ENCODE results near the gene TSPAN15.
A peak's percentile ranks its signal among the peaks of the same experiment; 100 is the strongest.

The TSPAN15 gene

DNA sequence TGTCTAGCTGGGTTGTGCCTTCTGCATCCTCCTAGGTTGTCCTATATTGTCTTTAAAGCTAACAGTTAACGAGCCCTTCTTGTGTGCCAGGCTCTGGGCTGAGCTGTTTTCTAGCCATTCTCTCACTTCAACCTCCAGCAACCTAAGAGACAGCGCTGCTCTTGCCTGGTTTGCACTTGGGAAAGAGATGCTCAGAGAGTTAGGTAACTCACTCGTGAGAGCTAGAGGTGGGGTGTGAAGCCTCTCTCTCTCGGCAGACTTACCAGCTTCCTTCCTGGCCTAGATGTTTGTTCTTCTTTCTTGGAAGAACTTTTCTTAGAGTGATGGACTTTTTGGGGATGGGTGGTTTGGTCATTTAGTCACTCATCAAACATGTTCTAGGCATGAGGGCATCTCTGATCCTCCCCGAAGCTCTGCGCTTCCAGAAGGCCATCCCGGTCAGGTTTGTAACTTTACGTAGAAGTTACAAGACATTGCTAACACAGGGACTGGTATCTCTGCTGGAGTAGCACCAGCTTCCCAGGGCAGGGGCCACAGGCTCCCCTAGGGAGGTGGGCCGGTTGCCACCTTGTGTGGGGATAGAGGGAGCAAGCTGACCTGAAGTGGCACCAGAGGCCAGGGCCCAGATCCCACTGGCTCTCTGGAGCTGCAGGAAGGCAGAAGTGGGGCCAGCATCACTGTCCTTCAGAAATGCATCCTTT is 14.3 kb downstream of the TSPAN15 start:
- no peak for DNase-seq (ENCODE audit: low read depth, low spot score)

DNA sequence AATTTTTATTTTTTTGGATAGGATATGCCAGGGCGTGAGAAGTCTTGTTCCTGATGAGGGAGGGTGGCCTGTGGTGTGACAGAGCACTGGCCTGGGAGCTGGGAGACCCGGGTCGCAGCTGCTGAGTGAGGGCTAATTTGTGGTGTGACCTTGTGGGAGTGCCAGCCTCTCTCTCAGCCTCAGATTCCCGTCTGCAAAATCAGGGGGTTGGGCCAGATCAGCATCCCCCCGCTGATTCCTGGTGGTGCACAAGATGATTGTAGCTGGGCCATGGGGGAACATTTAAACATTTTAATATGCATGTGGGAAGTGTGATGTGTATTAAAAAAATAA is 14.9 kb downstream of the TSPAN15 start:
- no peak for DNase-seq (ENCODE audit: low read depth, low spot score)

DNA sequence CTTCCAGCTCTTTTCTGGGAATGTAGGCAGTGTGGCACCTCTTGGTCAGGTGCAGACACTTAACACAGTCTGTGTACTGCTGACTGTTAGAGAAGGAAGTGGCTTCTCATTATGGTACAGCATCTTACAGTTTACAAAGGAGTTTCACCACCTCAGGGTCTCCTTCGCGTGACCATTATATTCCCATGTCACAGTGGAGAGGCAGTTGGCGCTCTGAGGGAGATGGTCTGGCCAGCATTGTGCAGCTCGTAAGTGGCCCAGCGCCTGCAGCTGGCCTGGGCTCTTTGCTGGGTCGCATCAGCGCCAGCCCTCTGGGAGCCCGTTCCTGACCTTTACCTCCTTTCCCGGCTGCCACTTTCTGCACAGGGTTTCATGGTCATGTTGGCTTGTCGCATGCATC is 15.4 kb downstream of the TSPAN15 start:
- no peak for DNase-seq (ENCODE audit: low read depth, low spot score)

DNA sequence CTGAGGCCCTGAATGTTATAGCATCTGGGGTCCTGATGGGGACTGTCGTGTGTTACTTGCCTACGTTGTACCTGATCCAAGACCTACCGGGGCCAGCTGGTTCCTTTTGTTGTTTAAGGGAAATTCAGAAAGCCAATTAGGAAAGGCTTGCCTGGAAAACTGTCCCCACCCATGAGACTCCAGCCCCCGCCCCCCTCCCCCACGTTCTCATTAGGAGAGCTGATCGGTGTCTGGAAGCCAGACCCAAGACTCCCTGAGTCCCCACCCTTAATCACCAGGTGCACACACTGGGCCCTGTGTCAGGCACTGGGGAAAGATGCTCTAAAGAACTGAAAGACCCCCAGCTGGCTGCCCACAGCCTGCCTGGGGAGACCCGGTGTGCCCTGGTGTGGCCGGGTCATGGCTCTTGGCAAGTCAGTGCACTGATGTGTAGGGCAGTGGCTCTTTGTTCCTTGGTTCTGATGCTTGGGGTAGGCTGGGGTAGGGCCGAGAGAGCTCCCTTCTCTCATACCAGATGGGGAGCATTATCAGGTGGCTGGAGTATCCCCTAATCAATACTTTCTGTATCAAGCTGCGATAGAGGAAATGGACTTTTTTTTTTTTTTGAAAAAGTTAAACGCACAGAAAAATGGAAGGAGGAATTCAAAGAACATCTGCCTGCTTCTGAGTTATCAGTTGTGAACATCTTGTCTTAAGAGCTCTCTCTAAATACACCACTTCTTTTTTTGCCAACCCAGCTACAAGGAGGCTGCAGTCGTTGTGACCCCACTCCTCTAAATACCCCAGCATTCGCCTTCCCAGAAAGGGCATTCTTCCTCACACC is 16.9 kb downstream of the TSPAN15 start:
- no peak for DNase-seq (ENCODE audit: low read depth, low spot score)

DNA sequence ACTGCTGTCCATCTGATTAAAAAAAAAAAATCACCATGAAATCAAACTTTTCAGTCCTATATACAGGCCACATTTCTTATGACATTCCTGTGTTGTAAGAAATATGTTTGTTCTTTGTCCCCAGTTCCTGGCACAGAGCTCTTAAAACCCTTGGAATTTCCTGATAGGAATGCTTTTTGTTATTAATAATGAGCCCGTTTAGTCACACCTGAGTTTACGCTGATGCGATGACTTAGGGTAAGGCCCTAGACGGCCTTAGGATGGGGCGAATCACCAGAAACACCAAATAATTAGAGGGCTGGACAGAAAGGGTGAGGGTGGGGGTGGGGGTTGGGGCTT is 17.5 kb downstream of the TSPAN15 start:
- DNase-seq (ENCODE audit: low read depth, low spot score) = peak; percentile 59

DNA sequence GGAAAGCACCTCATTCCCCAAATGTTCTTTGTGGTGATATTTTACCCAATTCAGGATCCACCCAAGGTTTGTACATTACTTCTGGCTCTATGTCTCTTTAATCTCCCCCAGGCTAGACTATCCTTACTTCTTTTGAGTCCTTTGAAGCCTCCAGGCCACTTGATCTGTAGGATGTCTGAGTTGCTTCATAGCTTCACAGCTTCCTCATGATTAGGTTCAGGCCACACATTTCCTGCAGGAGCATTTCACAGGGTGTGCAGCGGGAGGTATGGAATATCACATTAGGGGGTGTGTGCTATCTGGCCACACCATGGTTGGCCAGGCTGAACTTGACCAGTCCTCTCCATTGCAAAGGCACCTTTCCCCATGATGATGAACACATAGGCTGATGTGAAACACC is 18.7 kb downstream of the TSPAN15 start:
- DNase-seq (ENCODE audit: low read depth, low spot score) = no peak

DNA sequence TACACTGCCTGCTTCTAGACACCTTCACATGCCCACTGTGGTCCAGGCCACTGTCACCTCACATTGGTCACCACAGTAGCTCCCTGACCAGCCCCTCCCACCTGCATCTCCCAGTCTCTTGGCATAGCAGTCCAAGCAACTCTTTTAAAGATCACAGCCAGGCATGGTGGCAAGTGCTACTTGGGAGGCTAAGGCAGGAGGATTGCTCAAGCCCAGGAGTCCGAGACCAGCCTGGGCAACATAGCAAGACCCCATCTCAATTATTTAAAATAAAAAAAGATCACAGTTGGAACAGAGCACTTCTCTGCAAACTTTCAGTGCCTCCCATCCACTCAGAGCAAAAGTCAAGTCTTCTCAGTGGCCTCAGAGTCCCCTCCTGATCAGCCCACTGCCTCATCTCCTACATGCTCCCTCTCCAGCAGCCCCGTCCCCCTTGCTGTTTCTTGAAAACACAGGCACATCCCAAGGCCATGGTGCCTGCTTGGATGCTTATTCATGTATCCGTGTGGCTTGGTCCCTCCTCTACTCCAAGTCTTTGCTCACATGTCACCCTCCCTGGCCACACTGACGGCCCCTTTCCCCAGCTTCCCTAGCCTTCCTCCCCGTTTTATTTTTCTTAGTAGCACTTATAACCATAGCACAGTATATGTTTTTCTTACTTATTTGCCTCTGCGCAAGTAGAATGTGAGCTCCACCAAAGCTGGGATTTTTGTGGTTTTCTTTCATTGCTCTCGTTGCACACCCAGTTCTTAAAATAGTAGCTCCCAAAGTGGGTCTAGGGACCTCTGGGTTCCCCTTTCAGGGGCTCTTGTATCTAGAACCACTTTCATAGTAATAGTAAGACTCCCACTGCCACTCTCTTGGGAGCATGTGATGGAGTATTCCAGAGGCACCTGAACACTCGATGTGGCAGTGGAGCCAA is 19.5 kb downstream of the TSPAN15 start:
- peak; percentile 32 for DNase-seq (ENCODE audit: low read depth, low spot score)

DNA sequence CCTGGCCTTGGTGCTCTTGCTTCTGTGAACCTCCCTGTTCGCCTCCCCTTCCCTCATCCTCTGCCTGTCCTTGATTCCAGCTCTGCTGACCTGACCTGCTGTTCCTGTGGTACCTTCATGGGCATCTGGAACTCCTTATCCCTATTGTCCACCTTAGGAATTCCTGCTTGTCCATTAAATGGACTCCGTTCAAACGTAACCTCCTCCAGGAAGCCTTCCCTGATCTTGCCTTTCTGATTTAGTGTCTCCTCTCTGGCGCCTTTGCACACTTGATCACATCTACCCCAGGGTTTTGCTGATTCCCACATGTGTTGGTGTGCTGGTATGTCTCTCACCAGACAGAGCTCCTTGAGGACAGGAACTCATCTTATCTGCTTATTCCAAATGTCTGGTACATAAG is 20.9 kb downstream of the TSPAN15 start:
- DNase-seq (ENCODE audit: low read depth, low spot score) = no peak

DNA sequence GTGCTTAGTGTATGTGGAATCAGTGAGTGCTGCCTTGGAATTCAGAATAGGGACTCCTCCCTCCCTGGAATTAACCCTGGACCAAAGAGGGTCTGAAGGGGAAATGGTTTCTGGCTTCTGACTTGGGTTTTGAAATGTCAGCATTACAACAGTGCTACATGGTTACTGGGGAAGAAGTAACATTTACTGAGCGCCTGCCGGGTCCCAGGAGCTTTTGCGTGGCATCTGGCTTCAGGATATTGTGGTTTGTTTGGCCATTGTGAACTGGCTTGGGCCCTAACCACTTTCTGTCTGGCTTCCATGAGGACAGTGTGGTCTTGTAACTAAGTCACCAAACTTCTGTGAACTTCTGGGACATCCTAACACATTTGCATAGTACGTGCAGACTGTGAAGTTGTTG is 21.3 kb downstream of the TSPAN15 start:
- peak; percentile 46 for DNase-seq (ENCODE audit: low read depth, low spot score)

DNA sequence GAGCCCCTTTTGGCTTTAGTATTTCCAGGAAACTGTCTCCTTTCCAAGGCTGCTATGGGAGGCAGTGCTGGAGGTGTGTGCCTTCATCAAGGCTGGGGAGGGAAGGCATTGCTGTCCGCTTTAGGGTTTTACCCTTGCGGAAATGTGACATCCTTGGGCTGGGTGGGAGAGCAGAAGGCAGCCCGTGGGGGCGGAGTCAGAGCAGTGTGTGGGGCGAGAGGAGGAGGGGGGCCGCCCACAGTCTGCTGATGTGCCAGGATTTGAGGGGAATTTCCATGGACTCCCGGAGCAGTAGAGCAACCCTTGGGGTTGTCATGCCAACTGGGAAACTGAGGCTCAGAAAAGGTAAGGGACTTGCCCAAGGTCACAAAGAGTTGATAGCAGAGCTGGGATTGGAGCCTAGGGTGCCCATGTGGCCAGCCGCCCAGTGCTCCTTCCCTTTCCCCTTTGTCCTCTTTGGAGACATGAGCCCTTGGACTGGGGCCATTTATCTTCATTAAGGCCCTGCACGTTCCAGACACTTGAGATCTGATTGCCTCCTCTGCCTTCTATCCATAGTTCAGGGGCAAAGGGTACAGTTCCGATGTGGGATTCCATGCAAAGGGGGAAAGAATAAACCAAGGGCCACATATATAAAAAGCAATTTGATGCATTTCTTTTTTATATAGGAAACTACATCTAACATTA is 22.2 kb downstream of the TSPAN15 start:
- DNase-seq (ENCODE audit: low read depth, low spot score) = no peak

DNA sequence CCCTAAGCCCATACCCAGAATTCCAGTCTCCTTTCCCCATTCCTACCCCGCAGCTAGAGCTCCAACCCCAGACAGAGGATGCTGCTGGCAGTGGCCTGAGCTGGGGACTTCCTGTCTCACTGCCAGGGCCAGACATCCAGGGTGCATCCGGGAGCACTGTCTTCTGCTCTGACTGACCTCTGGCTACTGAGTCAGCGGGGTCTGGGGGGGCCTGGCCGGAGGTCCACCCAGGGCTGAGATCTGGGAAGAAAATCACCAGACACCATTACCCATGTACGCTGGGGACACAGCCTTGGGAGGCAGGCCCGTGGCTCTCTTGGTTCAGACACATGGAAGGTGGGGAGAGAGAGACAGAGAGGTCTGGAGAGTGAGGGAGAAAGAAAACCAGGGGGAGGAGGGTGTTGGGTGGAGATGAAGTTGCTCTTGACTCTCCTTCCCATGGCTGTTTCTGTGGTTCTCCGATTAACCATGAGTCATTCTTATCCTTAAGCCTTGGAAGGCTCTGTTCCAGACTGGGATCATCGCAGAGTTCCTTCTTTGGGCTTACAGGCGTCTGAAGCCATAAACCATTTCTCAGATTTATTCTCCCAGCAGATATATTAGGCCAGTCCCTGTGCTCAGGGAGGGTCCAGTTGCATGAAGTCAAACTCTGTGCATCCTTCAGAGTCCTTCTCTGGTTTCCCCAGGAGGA is 23.6 kb downstream of the TSPAN15 start:
- DNase-seq (ENCODE audit: low read depth, low spot score) = peak; percentile 81

DNA sequence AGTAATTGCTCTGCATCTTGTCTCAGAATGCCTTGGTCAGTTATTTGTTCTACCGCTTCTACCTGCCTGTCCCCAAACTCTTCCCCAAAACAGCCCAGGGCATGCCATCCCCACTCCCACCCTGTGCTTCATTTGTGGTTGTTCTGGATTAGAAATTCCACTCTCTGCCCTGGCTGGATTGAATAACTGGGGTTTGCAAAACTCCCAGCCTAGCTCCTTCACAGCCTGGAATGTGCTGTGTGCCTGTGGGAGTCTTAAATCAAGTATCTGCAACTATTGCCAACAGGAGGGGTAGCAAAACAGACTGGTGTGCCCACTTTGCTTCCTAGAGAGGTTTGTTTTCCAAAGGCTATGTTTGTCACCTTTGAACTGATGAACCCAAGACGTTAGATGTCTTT is 24.2 kb downstream of the TSPAN15 start:
- DNase-seq (ENCODE audit: low read depth, low spot score) = peak; percentile 26

DNA sequence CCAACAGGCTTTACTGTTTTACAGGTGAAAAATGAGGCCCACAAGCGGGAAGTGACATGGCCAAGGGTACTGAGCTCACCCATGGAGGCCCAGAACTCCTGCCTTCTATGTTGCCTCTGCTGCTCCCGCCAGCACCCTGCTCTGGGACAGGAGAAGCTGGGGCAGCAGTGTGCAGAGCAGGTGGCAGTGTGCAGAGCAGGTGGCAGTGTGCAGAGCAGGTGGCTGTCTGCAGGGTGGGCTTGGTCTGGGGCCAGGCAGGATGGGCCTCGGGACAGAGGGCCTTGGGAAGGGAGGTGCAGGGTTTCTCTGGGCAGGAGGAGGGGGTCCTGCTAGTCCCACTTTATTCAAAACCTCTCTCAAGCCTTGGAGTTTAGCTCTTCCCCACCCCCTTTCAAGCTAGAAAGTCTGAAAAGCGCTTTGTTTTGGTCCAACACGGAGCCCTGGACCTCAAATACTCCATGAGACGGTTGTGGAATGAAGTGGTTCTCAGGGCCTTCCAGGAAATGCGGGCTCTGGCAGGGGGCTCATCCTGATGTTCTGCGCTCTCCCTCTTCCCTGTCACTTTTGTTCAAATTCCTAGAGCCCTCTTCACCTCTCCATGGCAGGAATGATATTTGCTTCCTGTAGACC is 26.8 kb downstream of the TSPAN15 start:
- no peak for DNase-seq (ENCODE audit: low read depth, low spot score)

DNA sequence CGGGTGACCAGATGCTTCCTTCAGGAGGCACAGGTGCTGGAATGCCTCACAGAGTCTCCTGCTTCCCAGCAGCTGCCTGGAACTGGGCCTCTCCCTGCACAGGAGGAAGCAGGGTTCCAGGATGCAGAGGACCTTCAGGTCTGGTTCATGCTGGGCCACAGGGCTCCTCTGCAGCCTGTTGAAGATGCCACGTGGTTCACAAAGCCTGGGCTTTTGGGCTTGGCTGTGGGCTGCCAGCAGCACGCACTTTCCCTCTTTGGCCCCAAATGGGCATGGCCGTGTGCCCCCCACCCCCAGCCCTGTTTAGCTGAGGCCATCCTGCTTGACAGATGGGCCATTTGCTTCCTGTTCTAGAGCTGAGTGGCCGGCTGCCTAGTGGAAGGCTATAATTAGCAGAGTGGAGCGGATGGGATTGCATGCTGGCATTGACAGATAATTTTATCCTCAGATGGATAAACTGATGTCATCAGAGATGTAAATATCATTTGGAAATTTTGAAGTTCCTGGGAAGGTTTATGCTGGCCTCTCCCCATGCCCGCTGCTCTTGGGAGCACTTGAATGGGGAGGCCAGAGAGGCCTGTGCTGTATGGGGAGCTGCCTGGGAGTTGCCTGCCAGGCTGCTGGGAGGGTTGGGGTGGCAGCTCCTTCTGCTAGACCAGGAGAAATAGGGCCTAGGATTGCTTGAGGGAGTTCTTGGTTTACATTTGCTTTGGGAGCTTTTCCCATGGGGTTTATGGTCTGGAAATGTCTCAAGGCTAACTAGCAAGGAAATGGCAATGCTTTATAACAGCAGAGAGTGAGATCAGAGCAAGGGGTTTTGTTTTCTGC is 28.2 kb downstream of the TSPAN15 start:
- DNase-seq (ENCODE audit: low read depth, low spot score) = peak; percentile 23

DNA sequence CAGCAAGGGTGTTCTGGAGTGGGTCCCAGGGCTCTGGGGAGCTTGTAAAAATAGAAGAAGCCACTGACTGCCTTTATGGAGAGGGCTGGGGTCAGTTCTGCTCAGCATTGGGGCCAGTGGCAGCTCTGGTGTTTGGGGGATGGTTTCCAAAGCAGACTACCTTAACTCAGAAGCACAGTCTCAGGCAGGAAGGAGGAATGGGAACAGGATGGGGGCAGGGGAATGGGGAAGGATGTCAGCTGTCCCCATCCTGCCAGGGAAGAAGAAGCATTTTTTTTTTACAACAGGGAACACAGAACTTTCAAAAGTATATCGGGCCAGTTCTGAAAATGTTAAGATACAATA is 28.8 kb downstream of the TSPAN15 start:
- DNase-seq (ENCODE audit: low read depth, low spot score) = no peak

DNA sequence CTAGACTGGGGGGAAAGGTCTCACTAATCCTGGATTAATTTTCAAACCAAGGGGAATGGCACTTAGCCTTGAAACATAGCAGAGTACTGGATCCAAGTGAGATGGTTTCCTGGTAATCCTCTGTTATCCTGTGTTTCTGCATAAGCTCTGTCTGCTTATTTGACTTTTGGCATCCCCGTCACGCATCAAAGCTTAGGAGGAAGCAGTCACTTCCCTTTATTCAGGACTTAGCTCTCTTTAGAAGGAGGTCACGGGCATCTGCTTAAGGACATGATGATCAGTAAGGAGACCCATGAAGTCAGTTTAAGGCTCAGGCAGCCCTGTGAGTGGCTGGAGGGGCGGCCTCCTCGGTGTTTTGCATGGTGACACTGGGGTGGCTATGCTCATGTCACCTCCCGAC is 30.0 kb downstream of the TSPAN15 start:
- DNase-seq (ENCODE audit: low read depth, low spot score) = no peak

DNA sequence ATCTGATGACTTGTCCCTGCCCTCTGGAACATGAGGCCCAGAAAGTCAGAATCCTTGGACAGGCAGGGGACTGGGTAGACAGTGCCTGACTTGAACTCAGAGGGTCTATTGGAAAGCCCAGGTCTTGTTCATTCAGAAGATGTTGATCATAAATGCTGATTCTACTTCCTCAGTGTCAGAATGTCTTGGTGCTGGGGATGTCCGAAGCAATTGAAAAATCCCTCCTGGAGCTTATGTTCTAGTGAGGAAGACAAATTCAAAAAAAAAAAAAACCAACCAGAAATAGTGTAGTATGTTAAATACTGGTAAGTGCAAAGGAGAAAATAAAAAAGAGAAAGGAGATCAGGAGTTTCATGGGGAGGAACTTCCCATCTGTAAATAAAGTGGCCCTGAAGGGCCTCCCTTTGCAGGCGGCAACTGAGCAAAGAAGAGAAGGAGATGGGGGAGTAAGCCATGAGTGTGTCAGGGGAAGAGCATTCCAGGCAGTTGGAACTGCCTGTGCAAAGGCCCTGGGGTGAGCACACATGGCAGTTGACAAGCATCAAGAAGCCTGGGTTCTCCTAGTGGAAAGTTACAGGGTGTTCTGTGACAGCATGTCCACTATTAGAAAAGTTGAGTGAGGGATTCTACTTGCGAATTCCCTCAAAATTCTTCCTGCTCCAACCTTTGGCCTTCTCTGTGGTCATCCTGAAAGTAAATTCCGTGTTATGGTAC is 30.7 kb downstream of the TSPAN15 start:
- DNase-seq (ENCODE audit: low read depth, low spot score) = no peak

DNA sequence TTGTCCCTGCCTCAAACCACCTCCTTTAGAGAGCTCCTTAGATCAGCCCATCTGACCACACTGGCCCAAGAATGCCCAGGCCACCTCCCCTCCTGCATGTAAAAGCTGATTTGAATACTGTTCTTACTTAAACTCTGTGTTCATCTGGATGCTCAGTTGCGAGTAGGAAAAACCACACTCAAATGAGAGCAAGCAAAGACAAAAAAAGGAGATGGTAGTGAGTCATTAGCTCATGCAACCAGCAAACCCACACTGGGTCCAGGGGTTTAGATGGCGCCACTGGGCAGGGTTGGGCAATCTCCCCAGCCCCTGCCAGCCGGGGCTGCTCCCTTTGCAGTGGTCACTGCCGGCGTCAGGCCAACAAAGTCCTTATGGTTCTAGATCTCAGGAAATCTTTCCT is 32.7 kb downstream of the TSPAN15 start:
- DNase-seq (ENCODE audit: low read depth, low spot score) = peak; percentile 41

DNA sequence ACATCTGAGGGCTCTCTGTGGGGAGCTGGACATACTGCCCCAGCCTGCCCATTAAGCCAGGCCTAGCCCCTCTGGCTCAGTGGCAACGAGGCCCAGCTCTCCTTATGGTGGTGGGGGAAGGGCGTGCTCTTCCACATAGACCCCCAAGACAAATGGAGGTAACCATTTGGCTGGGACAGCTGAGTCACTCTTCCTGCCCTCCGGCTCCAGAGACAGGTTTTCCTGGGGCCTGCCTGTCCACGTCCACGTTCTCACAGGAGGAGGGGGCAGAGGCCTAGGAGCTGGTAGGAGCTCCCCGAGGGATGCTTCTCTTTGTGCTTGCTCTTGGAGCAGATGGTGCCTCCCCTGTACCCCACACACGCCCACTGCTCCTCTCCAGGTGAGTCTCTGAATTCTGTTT is 33.5 kb downstream of the TSPAN15 start:
- DNase-seq (ENCODE audit: low read depth, low spot score) = no peak
